HG02884 (cell line): Measurements from ENCODE around the gene ATP2B2.

ENCODE experiments used
- ATAC-seq: cut with Tn5 transposase; IDR thresholded peaks from one replicate; pipeline ENCODE4 v1.9.1; 2021; ENCODE audit warnings: mild to moderate bottlenecking, moderate library complexity; ENCODE audit not compliant: unreplicated experiment

The ATP2B2 gene

DNA sequence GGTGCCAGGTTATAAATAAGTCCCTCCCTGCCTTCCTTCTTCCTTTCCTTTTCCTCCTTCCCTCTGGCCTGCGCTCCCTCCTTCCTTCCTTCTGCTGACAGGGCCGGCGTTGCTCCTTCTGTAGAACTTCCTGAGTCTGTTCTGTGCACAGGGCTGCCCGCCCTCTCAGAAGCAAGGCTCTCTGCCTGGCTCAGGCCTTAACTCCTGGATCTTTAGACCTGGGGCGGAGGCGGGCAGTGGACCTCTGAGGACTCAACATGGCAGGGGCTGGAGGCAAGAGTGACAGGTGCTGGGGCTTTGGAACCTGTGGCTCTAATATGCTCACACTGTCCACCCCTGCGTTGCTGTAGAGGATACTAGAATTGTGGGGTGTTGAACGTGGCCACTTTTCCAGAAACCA lies 98.0 kb downstream of the ATP2B2 start:
- ATAC-seq, result no peak

GRCh38 chr3:10406414-10406813 lies 99.0 kb downstream of the ATP2B2 start:
- no peak for ATAC-seq

DNA sequence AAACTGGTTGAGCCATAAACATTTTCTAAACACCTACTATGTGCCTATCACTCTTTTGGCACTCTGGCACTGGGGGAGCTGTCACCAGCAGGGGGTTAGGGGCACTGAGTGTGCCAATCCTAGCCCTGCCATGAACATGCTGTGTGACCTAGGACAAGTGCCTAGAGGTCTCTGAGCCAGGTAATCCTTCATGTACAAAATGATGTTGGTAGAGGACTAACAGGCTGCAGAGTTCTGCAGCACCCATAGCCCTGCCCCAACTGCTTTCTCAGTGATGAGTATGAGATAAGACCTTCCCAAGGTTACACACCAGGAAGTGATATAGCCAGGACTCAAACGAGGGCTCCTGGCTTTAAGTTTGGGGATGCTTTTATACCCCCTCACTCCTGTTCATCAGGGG lies 99.6 kb downstream of the ATP2B2 start:
- no peak for ATAC-seq

DNA sequence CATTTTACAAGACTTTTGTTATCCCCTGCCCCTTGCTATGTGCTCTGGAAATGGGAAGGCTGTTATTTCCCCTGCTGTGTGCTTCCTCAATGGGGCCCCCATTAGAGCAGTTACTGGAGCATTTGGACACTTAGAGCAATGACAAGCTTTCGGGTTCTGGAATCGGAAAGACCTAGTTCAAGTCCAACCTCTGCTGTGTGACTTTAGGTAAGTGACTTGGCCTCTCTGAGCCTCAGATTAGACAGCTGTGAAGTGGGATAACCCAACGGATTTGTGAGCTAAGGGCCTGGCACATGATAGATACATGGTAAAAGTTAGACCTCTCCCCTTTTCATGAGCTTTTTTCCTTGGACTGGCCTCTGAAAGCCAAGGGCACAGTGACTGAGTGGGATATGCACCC lies 100.5 kb downstream of the ATP2B2 start:
- no peak for ATAC-seq

GRCh38 chr3:10404377-10404776 lies 101.0 kb downstream of the ATP2B2 start:
- ATAC-seq, result no peak

- ATAC-seq, result no peak
These were observed 103.2 kb downstream of the ATP2B2 start for GRCh38 chr3:10401990-10402761.

DNA sequence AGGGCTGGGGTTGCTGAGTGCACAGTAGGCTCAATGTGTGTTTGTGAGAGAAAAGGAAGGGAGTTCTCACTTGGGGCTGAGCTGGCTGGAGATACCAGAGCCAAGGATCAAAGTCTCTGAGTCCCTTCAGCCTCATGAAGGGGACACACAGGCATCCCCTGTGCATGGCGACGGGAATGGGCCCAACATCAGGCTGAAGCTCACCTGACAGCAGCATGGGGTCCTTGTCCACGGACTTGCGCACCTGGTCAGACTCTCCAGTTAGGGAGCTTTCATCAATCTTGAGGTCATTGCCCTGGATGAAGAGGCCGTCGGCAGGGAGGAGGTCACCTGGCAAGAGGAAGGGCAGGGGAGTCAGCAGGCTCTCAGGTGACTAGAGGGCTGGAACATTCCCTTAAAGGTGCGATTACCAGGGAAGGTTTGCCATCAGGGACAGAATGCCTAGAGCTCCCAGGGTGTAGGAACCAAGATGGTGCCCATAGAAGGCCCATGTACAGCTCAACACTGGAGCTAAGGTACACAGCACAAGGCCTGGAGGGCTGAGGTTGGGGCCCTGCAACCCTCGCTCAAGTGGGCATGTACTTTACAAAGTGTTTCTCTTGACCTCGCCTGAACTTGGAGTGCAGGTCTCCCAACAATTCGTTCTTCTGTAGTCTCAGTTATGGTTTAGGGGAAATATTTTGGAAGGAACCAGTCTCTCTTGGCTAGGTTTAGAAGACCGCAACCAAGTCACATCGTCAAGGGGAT lies 104.5 kb downstream of the ATP2B2 start:
- no peak for ATAC-seq

GRCh38 chr3:10400050-10400748 lies 105.2 kb downstream of the ATP2B2 start:
- ATAC-seq, result no peak

DNA sequence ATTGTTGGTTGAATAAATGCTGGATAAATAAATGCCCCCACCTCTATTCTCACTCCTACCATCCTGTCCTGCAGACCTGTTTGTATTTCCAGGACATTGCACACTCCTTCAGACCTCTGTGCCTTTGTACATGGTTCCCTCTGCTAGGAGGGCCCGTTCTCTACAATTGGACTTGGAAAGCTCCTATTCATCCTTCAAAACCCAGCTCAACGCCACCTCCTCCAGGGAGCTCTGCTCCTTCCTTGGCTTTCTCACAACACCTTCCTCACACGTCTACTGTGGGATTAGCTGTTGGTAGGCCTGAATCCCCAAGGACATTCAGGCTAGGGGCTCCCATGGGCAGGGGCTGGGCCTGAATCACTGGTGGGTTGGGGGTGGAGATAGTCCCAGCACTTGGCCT lies 105.8 kb downstream of the ATP2B2 start:
- no peak for ATAC-seq

DNA sequence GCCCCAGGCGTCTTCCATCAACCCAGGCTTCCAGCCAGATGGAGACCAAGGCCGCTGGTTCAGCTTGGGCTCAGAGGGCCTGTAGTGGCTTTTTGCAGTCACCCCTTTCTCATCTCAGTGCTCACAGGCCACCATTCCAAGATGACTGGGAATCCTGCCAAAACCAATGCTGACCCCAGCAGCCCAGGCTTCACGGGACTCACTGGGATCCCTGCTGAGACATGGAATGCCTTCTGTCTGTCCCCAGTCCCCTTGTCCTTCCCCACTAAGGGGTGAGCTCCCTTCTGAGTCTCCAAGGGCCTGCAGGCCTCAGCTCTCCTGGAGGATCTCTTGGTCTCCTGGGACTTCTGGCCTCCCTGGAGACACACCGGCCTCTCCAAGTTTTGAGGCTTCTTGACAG lies 107.0 kb downstream of the ATP2B2 start:
- no peak for ATAC-seq

DNA sequence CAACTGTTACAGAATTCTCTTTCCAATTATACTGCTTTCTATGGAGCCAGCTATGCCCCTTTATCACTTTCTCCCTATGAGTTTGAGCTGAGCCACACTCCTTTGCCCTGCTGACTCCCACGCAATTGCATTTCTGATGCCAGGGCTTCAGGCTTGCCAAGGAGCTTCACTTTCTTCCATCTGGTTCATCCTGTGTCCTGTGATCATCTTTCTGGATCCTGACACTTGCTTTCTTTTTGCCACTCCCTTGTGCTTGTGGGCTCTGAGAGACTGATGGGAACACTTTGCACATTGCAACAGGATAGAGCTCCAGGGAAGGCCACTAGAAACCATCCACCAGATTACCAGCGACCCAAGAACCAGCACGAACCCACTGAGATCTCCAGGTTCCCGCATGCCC lies 107.5 kb downstream of the ATP2B2 start:
- ATAC-seq, result no peak

- ATAC-seq, result no peak
These were observed 108.5 kb downstream of the ATP2B2 start for GRCh38 chr3:10396931-10397330.

DNA sequence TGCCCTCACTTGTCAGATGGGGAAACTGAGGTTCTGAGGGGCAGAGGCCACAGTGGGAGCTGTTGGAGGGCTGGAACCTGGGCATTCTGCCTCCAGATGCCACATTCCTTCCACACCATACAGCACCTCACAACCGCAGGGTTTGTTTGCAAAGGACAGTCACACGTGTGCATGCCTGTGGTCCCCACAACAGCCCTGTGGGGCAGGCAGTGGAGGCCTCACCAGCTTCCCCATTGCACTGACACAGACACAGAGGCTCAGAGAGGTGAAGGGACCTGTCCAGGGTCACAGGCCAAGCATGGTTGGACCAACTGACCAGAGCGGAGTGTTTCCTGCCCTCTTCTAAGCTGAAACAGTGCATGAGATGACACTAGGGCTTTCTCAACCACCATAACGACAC lies 109.3 kb downstream of the ATP2B2 start:
- ATAC-seq, result no peak

GRCh38 chr3:10395671-10396070 lies 109.7 kb downstream of the ATP2B2 start:
- ATAC-seq, result no peak

- ATAC-seq, result no peak
These were observed 110.2 kb downstream of the ATP2B2 start for GRCh38 chr3:10395196-10395595.

- no peak for ATAC-seq
These were observed 110.8 kb downstream of the ATP2B2 start for GRCh38 chr3:10394491-10395025.

- ATAC-seq, result no peak
These were observed 111.9 kb downstream of the ATP2B2 start for GRCh38 chr3:10393514-10393913.

GRCh38 chr3:10392906-10393461 lies 112.4 kb downstream of the ATP2B2 start:
- no peak for ATAC-seq

GRCh38 chr3:10392244-10392643 lies 113.1 kb downstream of the ATP2B2 start:
- ATAC-seq, result no peak

- ATAC-seq, result no peak
These were observed 114.0 kb downstream of the ATP2B2 start for GRCh38 chr3:10391391-10391790.

DNA sequence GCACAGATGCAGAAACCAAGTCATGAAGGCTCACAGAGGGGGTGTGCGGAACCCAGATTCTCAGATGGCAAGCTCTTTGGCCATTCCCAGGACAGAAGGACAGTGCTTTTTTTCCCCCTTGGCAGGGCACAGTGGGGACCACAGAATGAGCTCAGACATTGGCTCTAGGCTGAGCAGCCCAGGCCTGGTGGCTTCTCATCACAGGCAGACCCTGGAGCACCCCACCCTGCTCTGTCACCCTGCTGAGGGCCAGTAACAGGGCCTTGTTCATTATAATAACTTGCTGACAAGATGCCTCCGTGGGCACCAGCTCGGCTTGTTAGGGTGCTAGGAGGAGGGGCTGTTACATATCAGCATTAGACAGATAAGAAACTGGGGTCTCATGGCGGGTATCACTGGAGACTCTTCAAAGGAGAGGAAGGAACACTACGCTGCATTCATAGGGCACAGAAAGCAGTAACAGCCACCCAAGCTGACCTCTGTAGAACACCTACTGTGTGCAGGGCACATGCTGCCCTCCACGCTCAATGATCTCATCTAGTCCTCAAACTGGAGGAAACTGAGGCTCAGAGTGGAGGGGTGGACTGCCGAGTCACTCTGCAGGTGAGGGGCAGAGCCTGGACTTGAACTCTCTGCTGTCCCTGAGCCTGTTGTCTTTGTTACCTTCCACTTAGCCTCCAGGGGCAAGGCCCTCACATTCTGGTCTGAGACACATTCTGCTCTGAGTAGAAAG lies 114.6 kb downstream of the ATP2B2 start:
- ATAC-seq, result no peak
